Stimulated activated naive B cell treated with anti-CD40 and anti-IgM and Interleukin-4, amounts not matched to agents 10 μg/mL and 1 μg/mL and 100 μg/mL, for 72 hours (primary cell): Measurements from ENCODE around the gene ENTPD6.

ENCODE experiments used
- ATAC-seq, 2 donors: fragments of 150-1000 bp; cut with Tn5 transposase; replicated peaks; 2 replicates each; pipeline ENCODE4 v1.10.0; 2021; ENCODE audit warnings: moderate library complexity in 1 of 2
- DNase-seq: peaks from one replicate; pipeline ENCODE4 v3.0.0; 2021
- H3K27ac Mint-ChIP-seq: one replicate; pipeline ENCODE4 v1.8.0; 2022; ENCODE audit warnings: mild to moderate bottlenecking, mixed read lengths
- H3K27me3 Mint-ChIP-seq, 2 donors: one replicate each; pipeline ENCODE4 v1.8.0; 2022; ENCODE audit warnings: mixed read lengths in 2 of 2
- H3K36me3 Mint-ChIP-seq, 2 donors: one replicate each; pipeline ENCODE4 v1.8.0; 2022; ENCODE audit warnings: mixed read lengths in 2 of 2, mild to moderate bottlenecking in 1 of 2
- H3K4me1 Mint-ChIP-seq, 2 donors: one replicate each; pipeline ENCODE4 v1.8.0; 2022; ENCODE audit warnings: mixed read lengths in 2 of 2, mild to moderate bottlenecking in 1 of 2
- H3K4me3 Mint-ChIP-seq, 2 donors: one replicate each; pipeline ENCODE4 v1.8.0; 2022; ENCODE audit warnings: mild to moderate bottlenecking in 2 of 2, mixed read lengths in 2 of 2, moderate library complexity in 1 of 2
- H3K9me3 Mint-ChIP-seq, 2 donors: one replicate each; pipeline ENCODE4 v1.8.0; 2022; ENCODE audit warnings: mixed read lengths in 2 of 2, mild to moderate bottlenecking in 1 of 2

The ENTPD6 gene

DNA sequence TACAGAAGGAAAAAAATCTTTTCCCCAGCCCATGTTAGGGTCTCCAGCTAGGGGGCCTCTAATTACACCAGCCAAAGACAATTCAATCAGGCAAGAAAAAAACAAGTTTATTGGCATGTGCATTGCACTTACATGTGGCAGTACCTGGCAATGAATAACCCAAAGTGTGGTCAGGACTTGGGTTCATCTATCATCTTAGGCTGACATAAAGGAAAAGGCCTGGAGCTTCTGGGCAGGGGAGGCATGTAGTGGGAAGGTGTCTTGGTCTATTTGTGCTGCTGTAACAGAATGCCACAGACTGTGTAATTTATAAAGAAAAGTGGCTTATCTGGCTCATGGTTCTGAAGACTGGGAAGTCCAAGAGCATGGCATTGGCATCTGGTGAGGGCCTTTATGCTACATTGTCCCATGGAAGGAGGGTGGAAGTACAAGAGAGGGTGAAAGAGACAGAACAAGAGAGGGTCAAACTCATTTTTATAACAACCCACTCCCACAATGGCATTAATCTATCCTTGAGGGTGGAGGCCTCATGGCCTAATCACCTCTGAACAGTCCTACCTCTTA, 48.0 kb downstream of the ENTPD6 start:
- Mint-ChIP-seq H3K9me3 (no peaks in the 10 kb centered on the region), H3K36me3 (no peaks in the 10 kb centered on the region), H3K4me3 (no peak overlapping the region), H3K27ac (no peak overlapping the region), H3K27me3 (peaks cover 13 to 36% of the 10 kb centered on the region in 2 donors), H3K4me1 (peaks cover 14% of the 10 kb centered on the region in 2 donors)
- no peak for DNase-seq
- no peak for ATAC-seq

DNA sequence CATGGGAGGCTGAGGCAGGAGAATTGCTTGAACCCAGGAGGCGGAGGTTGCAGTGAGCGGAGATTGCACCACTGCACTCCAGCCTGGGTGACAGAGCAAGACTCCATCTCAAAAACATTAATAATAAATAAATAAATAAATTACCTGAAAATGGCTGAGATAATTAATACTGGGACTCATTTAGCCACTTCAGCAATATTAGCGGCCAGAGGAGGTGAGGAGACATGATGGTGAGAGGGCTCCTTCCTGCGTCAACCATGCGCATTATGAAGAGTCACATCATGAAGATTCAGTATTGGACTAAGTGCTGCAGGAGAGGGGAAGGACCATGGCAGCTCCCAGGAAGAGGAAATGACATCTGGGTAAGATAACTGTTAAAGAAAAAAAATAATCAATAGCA, 49.5 kb downstream of the ENTPD6 start:
- no peak overlapping the region for H3K4me3 Mint-ChIP-seq
- H3K27ac Mint-ChIP-seq = no peak overlapping the region
- H3K36me3 Mint-ChIP-seq = no peaks in the 10 kb centered on the region
- H3K9me3 Mint-ChIP-seq = no peaks in the 10 kb centered on the region
- H3K4me1 Mint-ChIP-seq = peaks cover 21 to 26% of the 10 kb centered on the region in 2 donors
- peaks cover 13 to 28% of the 10 kb centered on the region in 2 donors for H3K27me3 Mint-ChIP-seq
- no peak for ATAC-seq
- DNase-seq = no peak

DNA sequence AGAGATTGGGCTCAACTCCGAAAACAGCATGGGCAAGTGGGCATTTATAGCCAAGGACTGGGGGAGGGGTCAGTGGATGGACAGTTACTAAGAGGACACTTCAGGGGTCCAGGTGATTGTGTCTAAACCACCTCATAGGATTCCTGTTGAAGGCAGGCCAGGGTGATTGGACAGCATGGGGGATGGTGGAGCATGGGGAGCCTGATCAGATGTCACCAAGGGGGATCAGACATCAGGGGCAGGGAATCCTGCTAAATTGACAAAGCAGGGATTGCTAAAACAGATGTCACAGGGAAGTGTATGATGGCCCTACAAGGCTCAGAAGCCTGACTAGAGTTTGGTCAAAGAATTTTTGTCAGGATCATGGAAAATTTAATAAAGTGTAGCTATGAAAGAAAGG, 49.9 kb downstream of the ENTPD6 start:
- peaks cover 21 to 26% of the 10 kb centered on the region in 2 donors for H3K4me1 Mint-ChIP-seq
- DNase-seq (no peak), ATAC-seq (no peak)
- H3K9me3 Mint-ChIP-seq = no peaks in the 10 kb centered on the region
- H3K27ac Mint-ChIP-seq = no peak overlapping the region
- no peak overlapping the region for H3K4me3 Mint-ChIP-seq
- H3K36me3 Mint-ChIP-seq = no peaks in the 10 kb centered on the region
- H3K27me3 Mint-ChIP-seq = peaks cover 13 to 28% of the 10 kb centered on the region in 2 donors

DNA sequence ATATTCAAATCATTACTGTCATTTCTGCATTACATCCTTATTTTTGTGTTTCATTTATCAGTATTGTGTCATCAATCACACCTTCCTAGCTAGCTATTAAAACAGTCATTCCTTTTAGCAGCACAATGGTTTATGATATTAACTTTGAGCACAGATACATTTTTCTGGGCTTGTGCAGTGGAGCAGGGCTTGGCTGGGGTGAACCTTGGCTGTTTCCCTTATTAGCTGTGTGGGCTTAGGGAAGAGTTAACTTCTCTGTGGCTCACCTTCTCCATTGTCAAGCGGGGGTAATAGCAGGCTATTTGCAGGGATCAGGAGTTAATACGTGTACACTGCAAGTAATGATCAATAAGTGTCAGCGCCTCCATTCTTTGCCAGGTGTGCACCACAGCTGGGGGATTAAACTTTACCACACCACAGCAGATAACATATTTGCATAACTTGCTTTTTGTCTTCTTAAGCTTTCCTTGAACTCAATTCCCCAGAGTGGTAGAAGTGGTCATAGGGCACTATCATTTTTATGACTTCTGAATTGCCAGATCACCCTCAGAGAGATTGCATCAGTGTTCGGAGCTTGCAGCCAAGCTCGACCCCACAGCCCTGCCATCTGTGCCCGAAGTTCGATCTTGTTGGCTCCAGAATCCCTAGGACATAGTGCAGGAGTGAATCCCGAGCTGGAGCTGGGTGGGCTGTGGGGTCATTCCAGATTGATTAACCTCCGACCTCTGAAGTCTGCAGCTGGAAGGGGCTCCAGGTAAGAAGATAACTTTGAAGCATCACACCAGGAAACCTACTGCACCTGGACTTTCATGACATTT, 50.9 kb downstream of the ENTPD6 start:
- Mint-ChIP-seq H3K4me1 (peaks cover 21 to 26% of the 10 kb centered on the region in 2 donors), H3K9me3 (no peaks in the 10 kb centered on the region), H3K4me3 (peak overlapping the region; percentile 93 to 97), H3K27me3 (peaks cover 13 to 28% of the 10 kb centered on the region in 2 donors), H3K27ac (no peak overlapping the region), H3K36me3 (peaks cover 0 to 4% of the 10 kb centered on the region in 2 donors)
- no peak for DNase-seq
- ATAC-seq = peak; percentile 10 to 31

DNA sequence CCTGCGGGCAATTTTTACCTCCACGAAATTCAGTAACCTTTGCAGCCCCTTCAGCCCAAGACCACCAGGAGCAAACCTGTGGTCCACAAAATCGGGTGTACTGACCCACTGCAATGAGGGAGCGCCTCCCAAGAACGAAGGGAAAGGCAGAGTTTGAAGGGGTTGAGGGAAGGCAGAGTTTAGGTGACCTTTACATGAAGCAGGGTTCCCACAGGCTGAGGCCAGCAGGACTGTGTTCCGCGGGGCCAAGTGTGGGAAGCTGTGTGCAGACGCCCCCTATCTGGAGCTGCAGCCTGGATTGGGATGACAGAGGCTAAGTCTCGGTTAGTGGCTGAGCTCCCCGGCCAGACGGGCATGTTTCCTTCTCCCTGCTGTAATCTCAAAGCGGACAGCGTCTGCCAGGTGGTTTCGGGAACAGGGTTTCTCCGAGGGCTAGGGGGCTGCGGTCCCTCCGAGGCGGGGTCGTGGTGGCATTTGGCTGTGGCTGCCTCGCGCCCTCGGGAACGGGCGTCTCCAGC, 51.5 kb downstream of the ENTPD6 start:
- H3K4me1 Mint-ChIP-seq = peaks cover 21 to 26% of the 10 kb centered on the region in 2 donors
- H3K4me3 Mint-ChIP-seq = peak overlapping the region; percentile 93 to 97
- no peak overlapping the region for H3K27ac Mint-ChIP-seq
- H3K36me3 Mint-ChIP-seq = peaks cover 0 to 6% of the 10 kb centered on the region in 2 donors
- no peak for DNase-seq
- H3K9me3 Mint-ChIP-seq = no peaks in the 10 kb centered on the region
- H3K27me3 Mint-ChIP-seq = peaks cover 13 to 23% of the 10 kb centered on the region in 2 donors
- no peak for ATAC-seq

DNA sequence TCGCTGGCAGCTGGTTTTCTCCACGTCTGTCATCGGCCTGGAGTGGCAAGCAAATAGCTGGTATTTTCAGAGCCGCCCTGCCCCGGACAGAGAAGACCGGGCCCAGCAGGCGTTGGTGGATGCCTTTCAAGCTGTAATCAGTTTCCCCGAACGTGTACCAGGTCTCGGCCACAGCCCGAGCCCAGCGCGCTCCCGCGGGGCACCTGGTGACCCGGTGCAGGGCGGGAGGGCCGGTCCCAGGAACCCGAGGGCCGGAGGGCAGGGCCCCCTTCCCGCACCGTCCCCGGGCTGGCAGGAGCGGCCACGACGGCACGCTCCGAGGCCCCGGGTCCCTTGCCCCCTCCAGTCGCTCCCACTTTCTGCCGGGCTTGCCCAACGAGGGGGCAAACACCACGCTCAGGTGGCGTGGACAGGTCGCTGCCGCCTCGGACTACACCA, 52.0 kb downstream of the ENTPD6 start:
- Mint-ChIP-seq H3K4me3 (peak overlapping the region; percentile 93 to 97), H3K27ac (no peak overlapping the region), H3K9me3 (no peaks in the 10 kb centered on the region), H3K27me3 (peaks cover 13 to 18% of the 10 kb centered on the region in 2 donors), H3K4me1 (peaks cover 21 to 26% of the 10 kb centered on the region in 2 donors), H3K36me3 (peaks cover 0 to 10% of the 10 kb centered on the region in 2 donors)
- ATAC-seq (peak; percentile 30 to 43), DNase-seq (no peak)

DNA sequence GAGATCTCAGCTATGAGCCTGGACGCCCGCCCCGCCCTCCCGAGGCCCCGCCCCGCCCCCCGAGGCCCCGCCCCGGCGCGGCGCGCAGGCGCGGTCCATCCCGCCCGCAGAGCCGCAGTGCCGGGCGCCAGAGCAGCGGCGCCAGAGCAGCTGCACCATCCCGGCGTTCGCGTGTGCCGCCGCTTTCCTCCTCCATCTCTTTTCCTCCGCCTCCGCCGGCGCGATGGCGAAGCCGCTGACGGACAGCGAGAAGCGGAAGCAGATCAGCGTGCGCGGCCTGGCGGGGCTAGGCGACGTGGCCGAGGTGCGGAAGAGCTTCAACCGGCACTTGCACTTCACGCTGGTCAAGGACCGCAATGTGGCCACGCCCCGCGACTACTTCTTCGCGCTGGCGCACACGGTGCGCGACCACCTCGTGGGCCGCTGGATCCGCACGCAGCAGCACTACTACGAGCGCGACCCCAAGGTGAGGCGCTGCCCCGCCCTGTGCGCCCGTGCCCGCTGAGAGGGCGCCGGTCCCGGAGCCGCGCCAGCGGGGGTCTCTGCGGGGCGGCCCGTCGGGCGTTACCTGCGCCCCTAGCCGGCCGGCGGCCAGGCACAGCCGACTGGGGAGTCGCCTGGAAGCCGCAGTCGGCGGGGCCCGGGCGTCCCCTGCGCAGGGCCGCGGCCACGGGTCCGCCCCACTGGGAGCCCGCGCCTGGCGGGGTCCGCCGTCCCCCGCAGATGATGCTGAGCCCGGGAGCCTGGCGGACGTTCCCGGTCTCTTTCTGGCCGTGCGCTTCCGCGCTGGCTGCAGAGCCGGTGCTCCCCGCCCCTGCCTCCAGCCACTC, 52.7 kb downstream of the ENTPD6 start, which contains the start of gene PYGB:
Gene PYGB, plus strand, starts transcription at position 130 of the 830 bp plus-strand sequence. Its CDS starts 94 bp downstream, at position 224.
- ATAC-seq (peak; percentile 77 to 82), DNase-seq (peak; percentile 74)
- H3K36me3 Mint-ChIP-seq = peaks cover 0 to 10% of the 10 kb centered on the region in 2 donors
- peaks cover 11 to 13% of the 10 kb centered on the region in 2 donors for H3K27me3 Mint-ChIP-seq
- peak within 1 kb of the TSS; percentile 93 to 97 for H3K4me3 Mint-ChIP-seq
- no peaks in the 10 kb centered on the region for H3K9me3 Mint-ChIP-seq
- H3K27ac Mint-ChIP-seq = peak within 1 kb of the TSS; percentile 96
- H3K4me1 Mint-ChIP-seq = peaks cover 21 to 26% of the 10 kb centered on the region in 2 donors

DNA sequence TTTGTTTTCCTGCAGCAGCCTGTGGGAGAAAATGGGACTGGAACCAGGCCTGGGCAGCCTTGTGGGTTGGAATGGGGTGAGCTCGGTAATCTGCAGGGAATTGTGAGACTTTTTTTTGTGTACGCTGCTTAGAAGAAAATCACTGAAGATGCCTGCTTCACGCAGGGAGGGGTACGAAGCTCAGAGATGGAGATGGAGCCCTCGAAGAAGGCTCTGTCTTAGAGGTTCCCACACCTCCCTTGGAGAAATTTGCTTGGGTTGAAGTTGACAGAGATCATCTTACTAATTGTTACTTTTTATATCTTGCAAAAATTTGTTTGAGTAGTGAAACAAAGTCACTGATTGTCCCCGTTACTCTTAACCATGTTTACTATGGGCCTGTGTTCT, 53.3 kb downstream of the ENTPD6 start:
- H3K9me3 Mint-ChIP-seq = no peaks in the 10 kb centered on the region
- no peak for DNase-seq
- H3K27me3 Mint-ChIP-seq = peaks cover 7 to 11% of the 10 kb centered on the region in 2 donors
- peak overlapping the region; percentile 84 to 97 for H3K4me3 Mint-ChIP-seq
- peak overlapping the region; percentile 68 for H3K27ac Mint-ChIP-seq
- peak in 1 of 2 donors; percentile 2 for ATAC-seq
- H3K4me1 Mint-ChIP-seq = peaks cover 21 to 26% of the 10 kb centered on the region in 2 donors
- H3K36me3 Mint-ChIP-seq = peaks cover 0 to 10% of the 10 kb centered on the region in 2 donors

DNA sequence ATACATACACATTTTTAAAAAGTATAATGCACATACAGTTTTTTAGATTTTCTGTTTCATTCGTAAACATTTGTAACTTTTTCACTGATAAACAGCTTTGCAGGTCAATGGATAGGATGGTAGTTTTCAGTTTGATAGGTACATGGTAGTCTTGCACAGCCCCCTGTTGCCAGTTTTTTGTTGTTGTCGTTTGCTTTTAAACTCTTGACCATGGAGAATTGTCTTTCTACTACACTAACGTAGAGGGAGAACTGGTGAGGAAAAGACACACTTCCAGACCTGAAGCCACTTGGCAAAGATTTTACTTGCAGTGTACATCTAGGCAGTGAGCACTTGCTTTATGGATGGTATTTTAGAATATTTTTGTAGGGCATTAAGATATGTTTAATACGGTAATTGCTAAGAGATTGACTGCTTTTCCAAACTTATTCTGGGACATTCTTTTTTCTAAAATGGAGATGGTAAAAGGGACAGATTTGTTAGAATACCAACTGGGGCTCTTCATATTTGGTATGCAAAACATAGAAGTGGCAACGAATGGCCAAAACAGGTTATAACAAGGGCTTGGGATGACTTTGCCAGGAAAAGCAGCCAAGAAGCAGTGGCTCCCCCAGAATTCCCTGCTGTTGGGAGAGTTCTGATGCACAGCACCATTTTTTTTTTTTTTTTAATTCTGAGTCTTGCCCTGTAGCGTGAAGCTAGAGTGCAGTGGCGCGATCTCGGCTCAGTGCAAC, 53.9 kb downstream of the ENTPD6 start:
- H3K4me1 Mint-ChIP-seq = peaks cover 21 to 26% of the 10 kb centered on the region in 2 donors
- peaks cover 0 to 10% of the 10 kb centered on the region in 2 donors for H3K36me3 Mint-ChIP-seq
- H3K9me3 Mint-ChIP-seq = no peaks in the 10 kb centered on the region
- ATAC-seq = no peak
- no peak overlapping the region for H3K27ac Mint-ChIP-seq
- no peak for DNase-seq
- peak overlapping the region; percentile 84 to 97 for H3K4me3 Mint-ChIP-seq
- H3K27me3 Mint-ChIP-seq = peaks cover 7 to 11% of the 10 kb centered on the region in 2 donors

DNA sequence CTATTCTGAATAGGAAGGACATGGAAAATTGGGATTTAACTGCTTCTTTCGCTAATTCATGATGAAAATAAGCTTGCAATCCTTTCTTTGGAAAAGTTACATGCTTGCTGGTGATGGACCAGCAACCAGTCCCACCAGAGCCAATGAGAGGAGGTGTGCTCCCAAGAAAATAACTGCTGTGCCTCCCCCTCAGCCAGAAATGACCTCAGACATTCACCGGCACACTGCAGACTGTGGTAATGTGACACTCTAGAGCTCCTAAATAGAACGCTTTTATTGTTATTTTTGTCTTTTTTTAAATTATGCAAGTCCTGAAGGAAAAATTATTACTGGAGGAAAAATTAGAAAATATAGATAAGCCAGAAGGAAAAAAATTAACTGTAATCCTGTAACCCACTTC, 55.0 kb downstream of the ENTPD6 start:
- Mint-ChIP-seq H3K9me3 (no peaks in the 10 kb centered on the region), H3K36me3 (peaks cover 3 to 13% of the 10 kb centered on the region in 2 donors), H3K4me1 (peaks cover 19 to 26% of the 10 kb centered on the region in 2 donors), H3K27me3 (peaks cover 1 to 7% of the 10 kb centered on the region in 2 donors), H3K27ac (no peak overlapping the region), H3K4me3 (no peak overlapping the region)
- DNase-seq (no peak), ATAC-seq (no peak)

DNA sequence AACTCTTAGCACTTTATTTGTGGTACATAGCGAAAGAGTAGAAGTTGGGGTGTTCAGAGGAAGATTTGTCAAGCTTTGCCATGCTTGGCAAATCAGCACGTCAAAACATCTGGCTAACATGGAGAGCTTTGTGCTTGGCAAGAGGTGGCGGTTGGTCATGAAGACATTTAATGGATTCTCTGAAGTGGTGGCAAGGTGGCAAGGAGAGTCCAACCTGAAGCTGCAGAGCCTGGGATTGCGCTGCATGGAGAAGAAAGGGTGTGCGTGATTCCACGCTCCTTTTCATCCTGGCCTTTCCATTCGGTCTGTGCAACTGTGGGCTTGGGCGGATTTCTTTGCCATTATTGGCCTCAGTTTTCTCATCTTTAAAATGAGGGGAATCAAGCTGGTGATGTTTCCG, 55.5 kb downstream of the ENTPD6 start:
- DNase-seq (no peak), ATAC-seq (no peak)
- Mint-ChIP-seq H3K4me1 (peaks cover 20 to 26% of the 10 kb centered on the region in 2 donors), H3K9me3 (no peaks in the 10 kb centered on the region), H3K27me3 (peaks cover 0 to 6% of the 10 kb centered on the region in 2 donors), H3K4me3 (no peak overlapping the region), H3K27ac (no peak overlapping the region), H3K36me3 (peaks cover 7 to 16% of the 10 kb centered on the region in 2 donors)

DNA sequence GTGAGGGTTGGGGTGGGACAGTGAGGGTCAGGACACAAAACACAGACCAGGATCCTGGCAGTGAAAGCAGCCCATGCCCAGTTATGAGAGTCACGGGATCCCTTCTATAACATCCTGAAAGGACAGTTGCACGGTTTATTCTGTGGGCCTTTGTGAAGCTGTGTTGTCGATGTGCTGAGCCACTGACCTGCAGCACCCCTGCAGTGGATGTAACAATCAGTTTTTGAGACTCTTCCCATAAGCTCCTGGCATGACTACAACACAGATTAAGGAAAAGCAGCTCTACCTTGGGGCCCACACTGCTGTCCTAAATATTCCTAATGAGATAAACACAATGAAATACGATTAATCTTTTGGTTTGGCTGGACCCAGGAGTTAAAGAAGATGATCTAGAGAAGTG, 56.0 kb downstream of the ENTPD6 start:
- Mint-ChIP-seq H3K4me3 (no peak overlapping the region), H3K4me1 (peaks cover 16 to 26% of the 10 kb centered on the region in 2 donors), H3K27me3 (peaks cover 0 to 4% of the 10 kb centered on the region in 2 donors)

DNA sequence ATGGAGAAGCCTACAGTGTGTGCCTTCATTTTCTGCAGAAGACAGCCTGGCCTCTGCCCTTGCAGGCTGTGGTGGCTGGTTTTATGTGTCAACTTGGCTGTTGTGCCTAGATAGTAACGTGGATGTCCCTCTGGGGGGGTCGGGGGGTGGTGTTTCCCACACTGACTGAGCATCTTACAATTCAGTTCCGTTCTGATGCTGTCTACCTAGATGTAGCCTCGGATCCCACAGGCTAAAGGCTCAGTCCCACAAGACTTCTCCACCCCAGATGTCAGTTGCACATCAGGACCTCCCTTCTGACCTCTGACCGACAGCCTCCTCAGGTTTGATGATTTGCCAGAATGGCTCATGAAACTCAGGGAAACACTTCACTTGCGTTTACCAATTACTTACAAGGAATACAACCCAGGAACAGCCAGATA, 56.7 kb downstream of the ENTPD6 start:
- Mint-ChIP-seq H3K36me3 (peaks cover 11 to 21% of the 10 kb centered on the region in 2 donors), H3K9me3 (no peaks in the 10 kb centered on the region), H3K4me3 (no peak overlapping the region), H3K27me3 (no peaks in the 10 kb centered on the region), H3K27ac (no peak overlapping the region), H3K4me1 (peaks cover 10 to 22% of the 10 kb centered on the region in 2 donors)
- ATAC-seq (no peak), DNase-seq (no peak)

More for the DNA sequence above, 56.0 kb downstream of the ENTPD6 start:
- H3K27ac Mint-ChIP-seq = no peak overlapping the region
- DNase-seq (no peak), ATAC-seq (no peak)
- no peaks in the 10 kb centered on the region for H3K9me3 Mint-ChIP-seq
- H3K36me3 Mint-ChIP-seq = peaks cover 11 to 21% of the 10 kb centered on the region in 2 donors
